Measurements from ENCODE around the gene HPCAL1. TPM values are rescaled to one million over a fixed set of nuclear protein-coding genes. Genes with fewer than 3 reads are reported as not detected.

The HPCAL1 gene
- total RNA-seq, 2 donors from 2014 or later = 27.2 to 27.4 TPM

DNA sequence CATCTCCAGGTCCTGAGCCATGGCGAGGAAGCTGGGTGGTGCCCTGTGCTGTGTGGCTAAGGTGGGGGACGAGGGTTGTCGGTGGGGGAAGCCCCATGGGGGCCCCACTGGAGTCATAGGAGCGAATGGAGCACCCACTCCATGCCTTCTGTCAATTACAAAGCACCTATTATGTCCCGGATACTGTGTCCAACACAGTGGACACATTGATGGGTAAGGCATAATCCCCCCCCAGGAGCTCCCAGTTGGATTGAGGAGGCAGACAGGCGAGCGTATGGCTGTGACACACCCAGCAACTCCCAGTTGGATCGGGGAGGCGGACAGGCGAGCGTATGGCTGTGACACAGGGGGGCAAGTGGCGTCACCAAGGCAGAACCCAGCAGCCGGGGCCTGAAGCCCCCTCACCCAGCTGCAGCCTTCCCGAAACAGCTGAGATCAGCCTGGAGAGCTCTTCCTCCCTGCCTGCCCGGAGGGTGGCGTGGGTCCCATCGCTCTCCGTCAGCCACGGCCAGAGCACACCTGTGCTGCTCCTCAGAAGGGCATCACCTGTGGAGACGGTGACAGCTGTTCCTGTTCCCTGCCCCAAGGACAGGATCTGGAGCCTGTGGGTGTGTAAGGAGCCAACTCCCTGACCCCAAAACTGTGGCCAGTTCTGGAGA lies 69.6 kb downstream of the HPCAL1 start:
- intact Hi-C loops (cut with DNase I) = no loop called here
- DNase-seq = no peak

DNA sequence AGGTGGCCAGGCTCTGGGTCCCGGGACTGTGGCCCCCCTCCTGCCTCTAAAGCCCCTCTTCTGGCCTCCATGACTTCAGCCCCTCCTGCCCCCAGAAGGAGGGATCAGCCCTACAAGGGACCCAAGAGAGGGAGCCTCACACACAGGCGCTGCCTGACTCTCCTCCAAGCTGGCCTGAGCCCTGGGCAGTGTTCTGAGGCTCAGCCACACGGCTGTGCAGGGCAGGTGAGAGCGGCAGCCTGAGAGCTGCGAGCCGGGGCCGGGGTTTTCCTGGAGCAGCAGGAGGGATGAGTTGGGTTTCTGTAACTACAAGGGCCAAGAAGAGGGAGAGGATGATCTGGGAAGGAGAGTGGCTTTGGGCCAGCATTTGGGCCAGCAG lies 70.1 kb downstream of the HPCAL1 start:
- no peak for ATAC-seq
- intact Hi-C loops (cut with DNase I) = no loop called here
- DNase-seq = no peak

More for the DNA sequence above, 69.6 kb downstream of the HPCAL1 start:
- peak in 1 of 2 donors; percentile 9 for ATAC-seq

DNA sequence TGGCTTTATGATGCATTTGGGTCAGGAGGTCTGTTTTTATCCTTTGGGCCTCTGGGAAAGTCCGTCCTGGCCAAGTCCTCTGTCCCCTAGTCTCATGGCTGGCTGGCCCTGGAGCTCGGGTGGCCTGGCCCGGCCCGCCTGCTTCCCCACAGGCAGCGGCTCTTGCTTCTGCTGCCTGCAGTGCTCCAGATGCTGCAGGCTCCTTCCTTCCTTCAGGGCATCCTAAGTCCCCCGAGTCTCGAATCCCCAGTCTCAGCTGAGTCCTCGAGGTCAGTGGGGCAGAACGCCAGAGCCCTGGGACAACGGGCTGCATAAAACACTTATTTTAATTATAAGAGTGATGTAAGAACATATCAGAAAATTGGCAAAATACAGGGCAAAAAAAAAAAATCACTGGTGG lies 71.2 kb downstream of the HPCAL1 start:
- intact Hi-C loops (cut with DNase I) = no loop called here
- DNase-seq (no peak), ATAC-seq (no peak)

DNA sequence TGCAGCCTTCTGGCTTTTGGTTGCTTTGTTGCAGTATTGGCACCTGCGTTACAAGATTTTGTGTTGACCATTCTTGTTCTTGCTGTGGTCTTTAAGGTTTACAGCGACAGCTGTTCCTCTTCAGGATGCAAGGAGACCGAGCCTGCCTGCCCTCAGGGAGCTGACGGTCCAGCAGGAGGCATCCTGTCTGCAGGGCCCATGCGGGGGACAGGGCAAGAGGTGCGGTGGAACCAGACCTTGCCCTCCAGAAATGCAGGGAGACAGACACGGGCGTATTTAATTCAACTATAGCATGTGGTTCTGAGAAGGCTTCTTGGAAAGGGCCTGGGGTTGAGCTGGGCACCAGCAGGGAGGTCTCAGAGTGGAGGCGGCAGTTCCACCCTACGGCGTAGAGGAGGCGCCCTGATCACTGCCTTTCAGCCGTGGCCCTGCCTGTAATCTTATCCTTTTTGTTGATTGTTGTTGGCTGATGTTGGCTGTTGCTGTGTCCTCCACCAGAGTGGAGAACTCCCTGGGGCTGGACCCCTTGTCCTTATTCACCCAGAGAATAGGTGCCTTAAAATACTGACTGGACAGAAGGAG lies 71.7 kb downstream of the HPCAL1 start:
- ATAC-seq = no peak
- intact Hi-C loops (cut with DNase I) = no loop called here
- no peak for DNase-seq

DNA sequence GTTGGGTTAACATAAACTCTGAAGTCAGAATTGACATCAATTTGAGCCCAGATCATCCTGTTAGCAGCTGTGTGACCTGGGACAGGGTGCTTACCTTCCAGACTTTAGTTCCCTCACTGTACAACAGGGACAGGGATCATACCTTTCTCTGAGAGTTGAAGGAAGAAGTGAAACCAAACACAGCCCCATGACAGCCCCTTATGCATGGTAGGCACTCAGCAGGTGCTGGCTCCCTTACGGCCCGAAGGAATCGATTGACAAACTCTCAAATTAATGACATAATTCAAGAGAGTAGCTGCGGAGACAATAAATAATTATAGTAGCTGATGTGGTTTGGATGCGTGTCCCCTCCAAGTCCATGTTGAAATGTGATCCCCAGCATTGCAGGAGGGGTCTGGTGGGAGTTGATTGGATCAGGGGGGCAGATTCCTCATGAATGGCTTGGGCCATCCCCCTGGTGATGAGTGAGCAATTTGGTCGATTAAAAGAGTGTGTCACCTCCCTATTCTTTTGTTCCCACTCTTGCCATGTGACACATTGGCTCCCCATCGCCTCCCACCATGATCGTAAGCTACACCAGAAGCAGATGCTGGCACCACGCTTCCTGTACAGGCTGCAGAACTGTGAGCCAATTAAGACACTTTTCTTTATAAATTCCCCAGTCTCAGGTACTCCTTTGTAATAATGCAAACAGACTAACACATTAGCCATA lies 73.0 kb downstream of the HPCAL1 start:
- intact Hi-C loops (cut with DNase I) = no loop called here
- no peak for DNase-seq
- ATAC-seq = no peak

DNA sequence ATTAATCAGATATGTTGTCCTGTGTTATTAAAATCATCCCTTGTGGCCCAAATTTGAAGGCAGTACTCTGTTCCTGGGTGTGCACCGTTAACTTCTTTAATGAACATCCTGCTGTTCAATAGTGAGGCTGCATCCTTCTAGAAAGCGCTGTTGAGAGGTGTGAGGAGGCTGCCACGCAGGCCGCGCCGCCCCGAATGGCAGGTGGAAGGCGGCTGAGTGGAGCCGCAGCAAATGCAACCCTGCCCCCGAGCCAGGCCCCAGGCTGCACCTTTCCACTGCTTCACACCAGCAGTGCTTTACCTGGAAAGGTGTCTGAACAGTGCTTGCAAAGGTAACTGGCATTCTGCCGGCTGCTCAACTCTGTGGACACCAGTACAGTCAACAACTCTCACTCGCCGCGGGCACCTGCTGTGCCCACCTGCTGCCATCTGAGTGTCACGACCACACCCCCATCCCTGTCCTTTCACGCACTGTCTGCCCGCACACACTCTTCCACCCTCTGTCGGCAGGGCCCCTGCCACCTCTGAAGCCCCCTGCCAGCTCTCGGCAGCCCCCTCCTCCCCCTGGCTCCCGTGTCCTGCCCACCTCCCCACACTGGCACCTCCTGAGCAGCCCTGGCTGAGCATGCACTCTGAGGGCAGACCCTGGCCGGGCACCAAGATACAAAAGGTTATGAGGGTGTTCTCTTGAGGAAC lies 74.5 kb downstream of the HPCAL1 start:
- intact Hi-C loops (cut with DNase I) = no loop called here
- ATAC-seq = no peak
- DNase-seq = no peak

DNA sequence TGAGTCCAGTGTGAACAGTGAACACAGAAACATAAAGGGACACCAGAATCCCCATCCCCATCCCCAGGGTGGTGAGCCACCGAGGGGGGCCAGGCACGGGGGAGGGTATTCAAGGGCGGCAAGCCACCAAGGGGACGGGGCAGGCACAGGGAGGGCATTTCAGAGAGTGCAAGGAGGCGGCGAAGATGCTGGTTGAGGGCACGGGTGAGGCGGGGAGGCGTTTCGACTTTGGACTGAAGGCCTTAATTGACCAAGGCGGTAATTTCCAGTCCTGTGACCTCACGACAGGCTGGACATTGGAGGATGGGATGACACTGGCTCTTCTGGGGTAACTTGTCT lies 75.0 kb downstream of the HPCAL1 start:
- DNase-seq (no peak), ATAC-seq (no peak)
- intact Hi-C loops (cut with DNase I) = no loop called here

DNA sequence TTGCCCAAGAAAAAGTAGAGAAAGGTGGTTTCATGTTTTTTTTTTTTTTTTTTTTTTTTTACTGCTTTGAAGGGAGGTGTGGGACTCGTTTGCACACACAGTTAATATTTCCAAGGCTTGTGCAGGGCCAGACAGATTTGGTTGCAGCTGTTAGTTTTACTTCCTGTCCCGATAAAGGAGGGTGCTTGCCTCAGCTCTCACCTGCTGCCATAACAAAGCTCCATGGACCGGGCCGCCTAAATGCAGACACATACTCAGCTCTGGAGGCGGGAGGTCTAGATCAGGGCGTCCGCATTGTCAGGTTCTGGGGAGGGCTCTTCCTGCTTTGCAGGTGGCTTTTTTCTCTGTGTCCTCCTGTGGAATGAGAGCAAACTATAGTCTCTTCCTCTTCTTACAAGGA lies 75.5 kb downstream of the HPCAL1 start:
- no peak for ATAC-seq
- no peak for DNase-seq
- intact Hi-C loops (cut with DNase I) = no loop called here

DNA sequence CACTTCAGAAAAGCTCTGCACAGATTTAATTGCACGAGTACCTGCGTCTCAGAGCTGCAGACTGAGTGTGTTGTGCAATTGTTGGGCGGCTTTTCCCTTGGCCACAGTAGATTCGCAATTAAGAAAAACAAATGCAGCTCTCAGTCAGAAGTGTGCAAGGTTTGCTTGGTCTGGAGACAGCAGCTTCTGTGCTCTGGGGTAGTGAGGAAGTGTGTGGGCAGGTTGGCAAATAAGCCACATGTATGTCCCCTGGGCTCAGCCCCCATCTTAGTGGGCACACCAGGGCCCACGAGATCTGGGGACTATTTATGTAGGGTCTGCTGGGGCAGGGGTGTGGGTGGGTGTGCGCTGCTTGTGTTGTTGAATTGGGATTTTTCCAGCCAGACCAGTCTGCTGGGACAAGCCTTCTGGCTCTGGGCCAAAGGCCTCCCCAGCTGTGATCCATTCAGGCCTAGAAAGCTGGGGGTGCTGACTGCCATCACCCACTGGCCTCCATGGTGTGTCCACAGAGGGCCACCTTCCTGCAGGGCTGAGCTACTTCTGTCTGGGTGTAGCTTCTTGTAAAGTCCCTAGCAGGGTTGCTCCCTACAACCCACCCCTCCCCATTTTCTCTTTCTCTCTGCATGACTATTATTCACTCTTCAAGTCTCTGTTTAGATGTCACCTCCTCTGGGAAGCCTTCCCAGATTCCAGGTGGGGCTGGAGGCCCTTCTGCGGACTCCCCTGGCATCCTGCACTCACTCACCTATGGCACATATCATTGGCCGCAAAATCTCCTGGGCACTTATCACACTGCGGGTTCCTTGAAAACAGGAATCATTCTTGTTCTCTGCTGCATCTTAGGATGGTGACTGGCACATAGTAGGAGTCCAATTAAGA lies 77.6 kb downstream of the HPCAL1 start:
- DNase-seq (no peak), ATAC-seq (peak in 1 of 2 donors; percentile 21)
- intact Hi-C loops (cut with DNase I) = no loop called here

DNA sequence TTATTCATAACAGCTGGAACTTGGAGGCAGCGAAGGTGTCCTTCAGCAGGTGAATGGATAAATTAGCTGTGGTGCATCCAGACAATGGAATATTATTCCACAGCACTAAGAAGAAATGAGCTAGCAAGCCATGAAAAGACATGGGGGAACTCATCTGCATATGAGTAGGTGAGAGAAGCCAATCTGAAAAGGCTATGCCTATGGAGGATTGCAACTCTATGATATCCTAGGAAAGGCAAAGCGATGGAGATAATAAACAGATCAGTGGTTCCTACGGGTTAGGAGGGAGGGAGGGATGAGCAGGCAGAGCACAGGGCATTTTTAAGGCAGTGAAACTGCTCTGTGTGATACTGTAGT lies 79.3 kb downstream of the HPCAL1 start:
- DNase-seq (no peak), ATAC-seq (no peak)
- intact Hi-C loops (cut with DNase I) = no loop called here

DNA sequence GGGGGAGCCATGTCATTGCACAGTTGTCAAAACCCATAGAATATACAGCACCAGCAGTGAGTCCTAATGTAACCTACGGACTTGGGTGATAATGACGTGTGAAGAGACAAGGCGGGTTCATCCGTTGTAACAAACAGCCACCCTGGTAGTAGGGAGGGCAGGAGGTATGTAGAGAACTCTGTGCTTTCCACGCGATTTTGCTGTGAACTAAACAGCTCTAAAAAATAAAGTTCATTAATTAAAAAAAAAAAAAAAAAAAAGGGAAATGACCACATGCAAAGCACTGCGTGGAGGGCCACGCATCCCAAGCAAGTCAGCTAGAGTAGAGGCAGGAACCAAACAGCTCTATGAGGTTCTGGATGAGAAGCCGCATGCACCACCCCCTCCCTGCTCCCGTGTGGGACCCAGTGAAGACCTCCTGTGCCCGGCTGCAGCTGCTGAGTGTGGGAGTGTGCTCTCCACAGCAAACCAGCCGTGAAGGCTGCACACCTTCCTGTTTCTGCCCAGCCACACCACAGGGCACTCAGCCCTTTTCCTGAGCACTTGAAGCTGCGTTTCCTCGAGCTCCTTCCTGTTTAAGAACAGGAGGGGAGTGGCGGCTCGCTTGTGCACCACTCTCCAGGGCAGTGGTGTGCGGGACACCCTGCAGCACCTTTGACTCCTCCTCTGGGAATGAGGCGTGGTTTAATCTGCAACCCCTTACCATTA lies 79.8 kb downstream of the HPCAL1 start:
- intact Hi-C loops (cut with DNase I) = no loop called here
- peak; percentile 49 for DNase-seq
- ATAC-seq = peak; percentile 45 to 53

DNA sequence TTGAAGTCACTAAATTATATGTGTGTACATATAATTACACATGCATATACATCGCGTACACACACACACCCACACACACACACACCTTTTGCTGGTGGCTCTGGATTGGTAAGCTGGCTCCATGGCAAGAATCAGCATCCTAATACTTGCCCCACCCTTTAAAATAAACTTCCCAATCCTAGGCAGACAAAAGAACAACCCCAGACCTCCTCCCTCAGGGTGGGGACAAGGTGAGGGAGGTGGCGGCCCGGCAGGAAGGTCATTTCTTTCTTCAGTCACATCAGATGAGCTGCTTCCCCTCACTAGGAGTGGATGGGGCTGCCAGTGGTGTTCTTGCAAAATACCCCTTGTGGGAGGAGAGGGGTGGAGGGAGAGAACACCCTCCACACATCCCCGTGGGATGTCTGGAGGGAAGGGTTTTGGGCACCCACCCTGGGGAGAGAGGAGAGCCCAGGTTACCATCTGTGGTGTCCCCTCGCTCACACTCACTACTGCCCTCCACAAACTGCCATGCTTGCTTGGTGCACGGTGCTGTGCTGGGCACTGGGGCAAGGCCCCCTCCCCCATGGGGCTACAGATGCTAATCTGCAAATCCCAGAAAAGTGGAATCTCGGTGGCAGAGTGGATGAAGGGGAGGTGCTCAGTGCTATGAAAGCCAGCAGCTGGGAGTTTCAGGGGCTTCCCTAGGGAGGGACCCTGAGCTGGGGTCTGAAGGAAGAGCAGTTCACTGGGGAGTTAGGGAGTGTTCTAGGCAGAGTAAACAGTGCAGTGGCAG lies 81.4 kb downstream of the HPCAL1 start:
- DNase-seq = no peak
- no peak for ATAC-seq
- intact Hi-C loops (cut with DNase I) = no loop called here

DNA sequence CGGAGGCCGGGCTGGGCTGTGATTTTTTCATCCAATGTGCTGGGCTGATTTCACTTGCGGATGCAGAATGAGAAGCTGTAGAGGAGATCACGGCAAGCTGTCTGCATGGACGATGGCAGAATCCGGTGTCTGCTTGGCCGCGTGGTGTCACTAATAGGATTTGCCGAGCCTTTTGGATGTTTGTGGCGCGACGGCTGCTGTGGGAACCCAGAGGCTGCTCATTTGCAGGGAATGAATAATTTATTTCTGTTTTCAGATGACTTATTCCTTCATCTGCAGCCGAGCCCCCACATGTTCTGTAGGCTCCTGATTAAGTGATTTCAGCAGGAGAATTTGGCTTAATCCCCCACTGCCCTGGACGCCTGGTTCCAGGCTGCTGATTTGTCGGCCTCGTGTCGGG lies 82.8 kb downstream of the HPCAL1 start:
- ATAC-seq (no peak), DNase-seq (no peak)
- intact Hi-C loops (cut with DNase I) = no loop called here

DNA sequence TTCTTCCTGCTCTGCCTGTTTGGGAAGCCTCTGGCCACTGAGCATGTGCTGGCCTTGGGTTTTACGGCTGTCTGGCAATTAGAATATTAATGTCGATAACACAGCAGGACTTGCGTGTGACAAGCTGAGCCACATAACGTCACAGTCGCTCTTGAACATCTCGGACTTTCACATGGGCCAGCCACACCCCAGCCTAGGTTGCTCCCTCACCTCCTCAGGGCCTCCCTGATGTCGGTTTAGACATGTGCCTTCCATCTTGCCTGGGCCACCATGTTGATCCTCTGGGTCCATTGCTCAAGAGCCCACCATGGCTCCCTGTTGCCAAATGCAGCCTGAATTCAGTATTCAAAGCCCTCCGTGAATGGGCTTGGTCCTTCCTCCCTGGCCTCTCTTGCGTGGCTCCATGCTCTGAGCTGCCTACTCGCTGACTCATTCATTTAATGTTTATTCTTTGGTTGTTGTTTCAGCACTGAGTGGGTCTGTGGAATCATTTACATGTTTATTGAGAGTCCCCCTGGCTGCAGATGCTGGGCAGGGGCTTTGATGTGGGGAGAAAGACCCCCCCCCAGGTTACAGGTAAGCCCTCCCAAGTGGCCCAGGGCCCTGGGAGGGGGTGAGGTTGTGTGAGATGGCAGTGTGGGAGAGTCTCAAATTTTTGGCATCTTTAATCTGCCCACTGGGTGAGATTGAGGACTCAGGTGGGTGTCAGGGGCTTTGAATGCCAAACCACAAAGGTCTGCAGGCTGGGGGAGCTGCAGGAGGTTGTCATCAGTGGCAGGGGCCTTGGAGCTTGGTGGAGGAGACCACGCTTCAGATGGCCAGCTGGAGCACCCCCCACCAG lies 83.4 kb downstream of the HPCAL1 start:
- DNase-seq (no peak), ATAC-seq (no peak)
- intact Hi-C loops (cut with DNase I) = no loop called here

DNA sequence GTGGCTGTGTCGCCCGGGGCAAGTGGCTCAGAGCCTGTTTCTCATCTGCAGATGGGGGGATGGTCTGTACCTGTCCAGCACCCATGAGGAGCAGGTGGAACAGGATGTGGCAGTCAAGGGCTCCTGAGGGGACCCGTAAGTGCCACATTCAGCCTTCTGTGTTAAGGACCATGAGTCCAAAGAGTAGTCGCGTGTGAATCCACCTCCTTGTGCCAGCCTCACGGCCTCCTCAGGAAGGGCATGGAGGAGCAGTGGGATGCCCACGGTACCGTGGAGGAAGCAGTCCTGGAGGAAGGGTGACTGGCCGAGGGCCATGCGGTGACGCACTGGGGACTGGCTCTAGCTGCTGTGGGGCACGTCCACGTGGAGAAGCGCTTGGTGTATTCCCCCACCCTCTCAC lies 84.3 kb downstream of the HPCAL1 start:
- intact Hi-C loops (cut with DNase I) = no loop called here
- DNase-seq (no peak), ATAC-seq (no peak)

DNA sequence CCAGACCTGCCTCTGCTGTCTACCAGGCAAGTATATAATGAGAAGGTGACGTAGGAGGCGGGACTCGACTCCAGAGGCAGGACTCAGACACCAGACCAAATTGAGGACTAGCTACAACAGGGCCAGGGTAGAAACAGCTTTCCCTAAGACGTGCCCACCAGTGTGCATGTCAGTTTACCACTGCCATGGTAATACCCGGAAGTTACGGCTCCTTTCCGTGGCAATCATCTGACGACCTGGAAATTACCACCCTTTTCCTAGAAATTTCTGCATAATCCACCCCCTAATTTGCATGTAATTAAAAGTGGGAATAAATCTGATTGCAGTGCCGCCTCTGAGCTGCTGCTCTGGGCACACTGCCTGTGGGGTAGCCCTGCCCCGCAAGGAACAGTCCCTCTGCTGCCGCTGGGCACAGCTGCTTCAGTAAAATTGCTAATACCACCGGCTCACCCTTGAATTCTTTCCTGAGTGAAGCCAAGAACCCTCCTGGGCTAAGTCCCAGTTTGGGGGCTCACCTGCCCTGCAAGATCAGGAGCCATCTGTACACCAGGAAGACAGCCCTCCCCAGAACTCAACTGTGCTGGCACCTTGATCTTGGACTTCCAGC lies 86.4 kb downstream of the HPCAL1 start:
- intact Hi-C loops (cut with DNase I) = no loop called here
- ATAC-seq (no peak), DNase-seq (no peak)

DNA sequence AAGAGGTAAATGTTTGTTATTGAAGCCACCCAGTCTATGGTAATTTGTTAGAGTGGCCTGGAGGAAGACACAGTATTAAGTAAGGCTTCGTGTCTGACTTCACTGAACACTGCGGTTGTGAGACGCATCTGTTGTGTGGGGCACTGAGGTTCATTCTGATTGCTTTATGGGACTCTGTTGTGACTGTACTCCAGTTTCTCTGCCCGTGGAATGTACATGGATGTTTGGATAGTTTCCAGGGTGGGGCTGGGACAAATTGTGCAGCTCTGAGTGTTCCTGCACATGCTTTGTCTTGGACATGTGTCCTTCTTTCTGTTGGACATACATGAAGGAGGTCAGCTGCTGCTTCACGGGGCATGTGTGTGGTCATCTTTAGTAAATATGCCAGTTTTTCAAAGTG lies 86.9 kb downstream of the HPCAL1 start:
- ATAC-seq (no peak), DNase-seq (no peak)
- intact Hi-C loops (cut with DNase I) = no loop called here

All from left cardiac atrium (tissue), 4 donors.